Tibial nerve (tissue), 4 donors: ENCODE results near the gene WNT3A. TPM values are rescaled to one million over a fixed set of nuclear protein-coding genes. Genes with fewer than 3 reads are reported as not detected.
A peak's percentile ranks its signal among the peaks of the same experiment; 100 is the strongest.

ENCODE experiments used
- DNase-seq, 2 donors: peaks; one replicate each; pipeline ENCODE4 v3.0.0-alpha.2; 2019; ENCODE audit warnings: low spot score in 2 of 2
- H3K27ac ChIP-seq, 4 donors: fragments of 200-600 bp; sonication (generic) in 3 of 4; one replicate each; pipeline ENCODE4 v1.5.1; 2017 to 2019; ENCODE audit warnings: mild to moderate bottlenecking in 1 of 4
- H3K27me3 ChIP-seq, 2 donors: fragments of 200-600 bp; sonication (generic) in 1 of 2; one replicate each; pipeline versions ENCODE4 v1.5.1 to v1.6.0; 2017 to 2019
- H3K36me3 ChIP-seq, 3 donors: fragments of 200-600 bp; sonication (generic); one replicate each; pipeline ENCODE4 v1.5.1; 2018 to 2019
- H3K4me1 ChIP-seq, 4 donors: fragments of 200-600 bp; sonication (generic) in 3 of 4; one replicate each; pipeline ENCODE4 v1.5.1; 2017 to 2019
- H3K4me3 ChIP-seq, 4 donors: fragments of 200-600 bp; sonication (generic) in 3 of 4; one replicate each; pipeline ENCODE4 v1.5.1; 2017 to 2019; ENCODE audit warnings: mild to moderate bottlenecking in 1 of 4, moderate library complexity in 1 of 4
- H3K9me3 ChIP-seq, 4 donors: fragments of 200-600 bp; sonication (generic) in 3 of 4; one replicate each; pipeline ENCODE4 v1.5.1; 2017 to 2019
- CTCF ChIP-seq, 5 experiments: fragments of 200-600 bp in 3 of 5; fragments of 450-650 bp in 2 of 5; sonication (generic) in 3 of 5; IDR thresholded peaks; one replicate each; pipeline ENCODE4 v1.5.1; 2016 to 2019; ENCODE audit warnings: antibody characterized with exemption in 5 of 5, mild to moderate bottlenecking in 3 of 5, moderate library complexity in 2 of 5
- EP300 ChIP-seq, 2 donors: sonication (generic); formaldehyde crosslinking; IDR thresholded peaks; one replicate each; pipeline ENCODE4 v1.6.1; 2017; ENCODE audit warnings: antibody characterized with exemption in 2 of 2, mild to moderate bottlenecking in 1 of 2
- POLR2A ChIP-seq, 2 donors: fragments of 450-650 bp; IDR thresholded peaks; one replicate each; pipeline ENCODE4 v1.6.1; 2017; ENCODE audit warnings: antibody characterized with exemption in 2 of 2, mild to moderate bottlenecking in 2 of 2, moderate library complexity in 2 of 2
- WGBS, 2 donors: methylation state at CpG; one replicate each; pipeline ENCODE4 v1.1.5; 2018; 5-methylcytosine and 5-hydroxymethylcytosine counted together
- total RNA-seq, 4 donors: library from RNA; depleted of rRNA; stranded (reverse); fragments of >200 nt; gene quantifications; one replicate each; pipeline ENCODE4 v1.1.0, GENCODE V29; 2016

WNT3A gene
- total RNA-seq, 4 donors from 2014 or later: not detected

GRCh38 chr1:228034954-228035837, 28.4 kb downstream of the WNT3A start:
- no peak for DNase-seq
- peaks cover 0 to 10% (median 2%) of the 10 kb centered on the region in 4 donors for H3K4me1 ChIP-seq
- H3K27me3 ChIP-seq: peaks cover 0 to 48% of the 10 kb centered on the region in 2 donors
- no peak overlapping the region for H3K27ac ChIP-seq
- peaks cover 0 to 22% (median 6%) of the 10 kb centered on the region in 4 donors for H3K9me3 ChIP-seq
- no peak for TF ChIP-seq CTCF (IDR thresholded peaks at IDR 0.05)
- no peak for TF ChIP-seq EP300 (IDR thresholded peaks at IDR 0.05)
- H3K4me3 ChIP-seq: no peak overlapping the region
- no peaks in the 10 kb centered on the region for H3K36me3 ChIP-seq
- WGBS, 2 donors: 68 to 79% methylated on average over 10 to 16 of the region's 16 CpGs

- peaks cover 0 to 51% of the 10 kb centered on the region in 2 donors for H3K27me3 ChIP-seq
- H3K27ac ChIP-seq: no peak overlapping the region
- peaks cover 0 to 10% (median 2%) of the 10 kb centered on the region in 4 donors for H3K4me1 ChIP-seq
- H3K9me3 ChIP-seq: peaks cover 0 to 22% (median 6%) of the 10 kb centered on the region in 4 donors
- TF ChIP-seq EP300 (IDR thresholded peaks at IDR 0.05): no peak
- TF ChIP-seq POLR2A (IDR thresholded peaks at IDR 0.05): no peak
- TF ChIP-seq CTCF (IDR thresholded peaks at IDR 0.05): no peak
- no peak overlapping the region for H3K4me3 ChIP-seq
- H3K36me3 ChIP-seq: no peaks in the 10 kb centered on the region
- WGBS, 2 donors: 62 to 85% methylated on average over 4 to 5 of the region's 5 CpGs
- DNase-seq: no peak
These were observed 29.0 kb downstream of the WNT3A start for GRCh38 chr1:228035844-228036243.

GRCh38 chr1:228036701-228037231, 30.0 kb downstream of the WNT3A start:
- no peaks in the 10 kb centered on the region for H3K36me3 ChIP-seq
- no peak overlapping the region for H3K4me3 ChIP-seq
- H3K27me3 ChIP-seq: peaks cover 0 to 51% of the 10 kb centered on the region in 2 donors
- H3K4me1 ChIP-seq: peaks cover 0 to 10% (median 2%) of the 10 kb centered on the region in 4 donors
- peaks cover 0 to 22% (median 6%) of the 10 kb centered on the region in 4 donors for H3K9me3 ChIP-seq
- H3K27ac ChIP-seq: no peak overlapping the region
- DNase-seq: no peak
- WGBS, 2 donors: 69 to 81% methylated on average over 6 to 8 of the region's 8 CpGs
- TF ChIP-seq EP300 (IDR thresholded peaks at IDR 0.05) (no peak), CTCF (IDR thresholded peaks at IDR 0.05) (no peak), POLR2A (IDR thresholded peaks at IDR 0.05) (no peak)

- H3K27me3 ChIP-seq: peaks cover 0 to 51% of the 10 kb centered on the region in 2 donors
- H3K36me3 ChIP-seq: no peaks in the 10 kb centered on the region
- TF ChIP-seq CTCF (IDR thresholded peaks at IDR 0.05) (no peak), POLR2A (IDR thresholded peaks at IDR 0.05) (no peak), EP300 (IDR thresholded peaks at IDR 0.05) (no peak)
- peaks cover 0 to 10% (median 2%) of the 10 kb centered on the region in 4 donors for H3K4me1 ChIP-seq
- H3K4me3 ChIP-seq: peak overlapping the region in 1 of 4 donors; percentile 21
- no peak for DNase-seq
- H3K27ac ChIP-seq: no peak overlapping the region
- 8 to 10% methylated on average over 35 to 51 of the region's 80 CpGs for WGBS, 2 donors
- peaks cover 0 to 15% (median 6%) of the 10 kb centered on the region in 4 donors for H3K9me3 ChIP-seq
These were observed 30.9 kb downstream of the WNT3A start for GRCh38 chr1:228037401-228038386.
